Activated naive CD4-positive, alpha-beta T cell treated with anti-CD3 and anti-CD28 coated beads, Interleukin-2, amount 10 ng/mL, durations not matched to agents 7 days and 5 days (primary cell): Measurements from ENCODE around the gene MEGF8.
A peak's percentile ranks its signal among the peaks of the same experiment; 100 is the strongest.

Source experiments
- CTCF ChIA-PET: fragments of 350-600 bp; sonication (Branson Sonifier 250); formaldehyde crosslinking; loops from one replicate; lab custom pipeline; 2021; ENCODE audit warnings: antibody characterized with exemption; lab: Charles Lee
- DNase-seq: peaks from one replicate; pipeline ENCODE4 v3.0.0-alpha.2; 2020
- H3K27ac Mint-ChIP-seq: one replicate; pipeline ENCODE4 v1.8.0; 2021; ENCODE audit warnings: mild to moderate bottlenecking, moderate library complexity, mixed read lengths
- H3K27me3 Mint-ChIP-seq: one replicate; pipeline ENCODE4 v1.8.0; 2021; ENCODE audit warnings: mild to moderate bottlenecking, mixed read lengths
- H3K36me3 Mint-ChIP-seq: one replicate; pipeline ENCODE4 v1.8.0; 2021; ENCODE audit warnings: mixed read lengths
- H3K4me1 Mint-ChIP-seq: one replicate; pipeline ENCODE4 v1.8.0; 2021; ENCODE audit warnings: mixed read lengths
- H3K4me3 Mint-ChIP-seq: one replicate; pipeline ENCODE4 v1.8.0; 2021; ENCODE audit warnings: mild to moderate bottlenecking, moderate library complexity, mixed read lengths
- H3K9me3 Mint-ChIP-seq: one replicate; pipeline ENCODE4 v1.8.0; 2021; ENCODE audit warnings: mixed read lengths

Gene MEGF8

GRCh38 chr19:42290136-42290522 is 35.3 kb upstream of the MEGF8 start:
- H3K36me3 Mint-ChIP-seq = peaks cover 45% of the 10 kb centered on the region
- CTCF ChIA-PET = interaction anchor here (1.8 kb wide), 1 partner anchor 8 kb away, joined by 7 read pairs; no protein-coding TSS in a partner anchor
- H3K27ac Mint-ChIP-seq = no peak overlapping the region
- DNase-seq = no peak
- peaks cover 27% of the 10 kb centered on the region for H3K4me1 Mint-ChIP-seq
- no peaks in the 10 kb centered on the region for H3K27me3 Mint-ChIP-seq
- H3K9me3 Mint-ChIP-seq = no peaks in the 10 kb centered on the region
- no peak overlapping the region for H3K4me3 Mint-ChIP-seq

- CTCF ChIA-PET = no interaction called here
- DNase-seq = peak; percentile 69
- no peak overlapping the region for H3K4me3 Mint-ChIP-seq
These were observed 34.7 kb upstream of the MEGF8 start for GRCh38 chr19:42290523-42291434.

GRCh38 chr19:42291435-42291810 is 34.0 kb upstream of the MEGF8 start:
- Mint-ChIP-seq H3K27ac (no peak overlapping the region), H3K9me3 (no peaks in the 10 kb centered on the region), H3K4me1 (peaks cover 17% of the 10 kb centered on the region), H3K27me3 (no peaks in the 10 kb centered on the region), H3K4me3 (no peak overlapping the region), H3K36me3 (peaks cover 42% of the 10 kb centered on the region)
- DNase-seq = no peak
- CTCF ChIA-PET = no interaction called here

More at GRCh38 chr19:42290523-42291434, 34.7 kb upstream of the MEGF8 start:
- Mint-ChIP-seq H3K36me3 (peaks cover 45% of the 10 kb centered on the region), H3K27me3 (no peaks in the 10 kb centered on the region), H3K9me3 (no peaks in the 10 kb centered on the region), H3K4me1 (peaks cover 22% of the 10 kb centered on the region), H3K27ac (no peak overlapping the region)

- H3K9me3 Mint-ChIP-seq = no peaks in the 10 kb centered on the region
- no peak overlapping the region for H3K27ac Mint-ChIP-seq
- CTCF ChIA-PET = interaction anchor here (1.9 kb wide), 1 partner anchor 160 kb away, joined by 4 read pairs; the partner anchor contains the start of gene POU2F2
- peaks cover 15% of the 10 kb centered on the region for H3K4me1 Mint-ChIP-seq
- H3K27me3 Mint-ChIP-seq = no peaks in the 10 kb centered on the region
- H3K4me3 Mint-ChIP-seq = no peak overlapping the region
- H3K36me3 Mint-ChIP-seq = peaks cover 40% of the 10 kb centered on the region
- DNase-seq = no peak
These were observed 33.1 kb upstream of the MEGF8 start for GRCh38 chr19:42292042-42292960.

GRCh38 chr19:42292963-42293362 is 32.5 kb upstream of the MEGF8 start:
- no peak for DNase-seq
- no peaks in the 10 kb centered on the region for H3K27me3 Mint-ChIP-seq
- H3K4me3 Mint-ChIP-seq = no peak overlapping the region
- H3K27ac Mint-ChIP-seq = no peak overlapping the region
- peaks cover 14% of the 10 kb centered on the region for H3K4me1 Mint-ChIP-seq
- CTCF ChIA-PET = interaction anchor here (0.9 to 1.9 kb wide), 2 partner anchors 159 to 160 kb away, joined by 3 to 4 read pairs; partner anchors contain the start of gene POU2F2
- peaks cover 37% of the 10 kb centered on the region for H3K36me3 Mint-ChIP-seq
- H3K9me3 Mint-ChIP-seq = no peaks in the 10 kb centered on the region

- CTCF ChIA-PET = interaction anchor here (0.9 to 1.9 kb wide), 2 partner anchors 159 to 161 kb away, joined by 3 to 4 read pairs; partner anchors contain the start of gene POU2F2
- H3K4me3 Mint-ChIP-seq = no peak overlapping the region
- DNase-seq = no peak
- H3K9me3 Mint-ChIP-seq = no peaks in the 10 kb centered on the region
- peaks cover 34% of the 10 kb centered on the region for H3K36me3 Mint-ChIP-seq
- H3K27ac Mint-ChIP-seq = peak overlapping the region; percentile 45
- peaks cover 14% of the 10 kb centered on the region for H3K4me1 Mint-ChIP-seq
- H3K27me3 Mint-ChIP-seq = no peaks in the 10 kb centered on the region
These were observed 31.9 kb upstream of the MEGF8 start for GRCh38 chr19:42293540-42293939.

GRCh38 chr19:42293948-42294347 is 31.5 kb upstream of the MEGF8 start:
- peaks cover 34% of the 10 kb centered on the region for H3K36me3 Mint-ChIP-seq
- CTCF ChIA-PET = interaction anchor here (0.9 to 2.2 kb wide), 4 partner anchors 14 to 161 kb away, joined by 3 to 12 read pairs (median 4); partner anchors contain the start of gene POU2F2
- no peak overlapping the region for H3K27ac Mint-ChIP-seq
- H3K4me1 Mint-ChIP-seq = peaks cover 14% of the 10 kb centered on the region
- no peak overlapping the region for H3K4me3 Mint-ChIP-seq
- H3K9me3 Mint-ChIP-seq = no peaks in the 10 kb centered on the region
- no peaks in the 10 kb centered on the region for H3K27me3 Mint-ChIP-seq
- no peak for DNase-seq

- Mint-ChIP-seq H3K4me3 (no peak overlapping the region), H3K36me3 (peaks cover 32% of the 10 kb centered on the region), H3K4me1 (peaks cover 14% of the 10 kb centered on the region), H3K9me3 (no peaks in the 10 kb centered on the region), H3K27ac (no peak overlapping the region), H3K27me3 (no peaks in the 10 kb centered on the region)
- CTCF ChIA-PET = interaction anchor here (0.8 to 2.2 kb wide), 7 partner anchors 10 to 162 kb away, joined by 3 to 12 read pairs (median 5); partner anchors contain the start of gene POU2F2
- DNase-seq = no peak
These were observed 30.8 kb upstream of the MEGF8 start for GRCh38 chr19:42294471-42295137.

GRCh38 chr19:42295342-42295741 is 30.1 kb upstream of the MEGF8 start:
- no peaks in the 10 kb centered on the region for H3K27me3 Mint-ChIP-seq
- H3K27ac Mint-ChIP-seq = no peak overlapping the region
- CTCF ChIA-PET = interaction anchor here (0.8 to 2.2 kb wide), 7 partner anchors 10 to 183 kb away, joined by 3 to 12 read pairs (median 5); partner anchors contain the start of gene POU2F2
- peaks cover 33% of the 10 kb centered on the region for H3K36me3 Mint-ChIP-seq
- no peak overlapping the region for H3K4me3 Mint-ChIP-seq
- peaks cover 14% of the 10 kb centered on the region for H3K4me1 Mint-ChIP-seq
- H3K9me3 Mint-ChIP-seq = no peaks in the 10 kb centered on the region
- DNase-seq = no peak

GRCh38 chr19:42295831-42296525 is 29.5 kb upstream of the MEGF8 start:
- CTCF ChIA-PET = interaction anchor here (0.7 to 2.2 kb wide), 17 partner anchors 9 to 188 kb away, joined by 3 to 12 read pairs (median 4); partner anchors contain the start of gene POU2F2
- Mint-ChIP-seq H3K27ac (peak overlapping the region; percentile 34), H3K9me3 (no peaks in the 10 kb centered on the region), H3K4me3 (no peak overlapping the region), H3K27me3 (no peaks in the 10 kb centered on the region), H3K4me1 (peaks cover 14% of the 10 kb centered on the region), H3K36me3 (peaks cover 33% of the 10 kb centered on the region)
- DNase-seq = peak; percentile 92

- Mint-ChIP-seq H3K9me3 (no peaks in the 10 kb centered on the region), H3K27me3 (no peaks in the 10 kb centered on the region), H3K4me1 (peaks cover 13% of the 10 kb centered on the region), H3K4me3 (no peak overlapping the region), H3K27ac (peak overlapping the region; percentile 38), H3K36me3 (peaks cover 24% of the 10 kb centered on the region)
- CTCF ChIA-PET = interaction anchor here (1.0 to 2.1 kb wide), 9 partner anchors 12 to 189 kb away, joined by 3 to 8 read pairs (median 4); partner anchors contain the start of gene POU2F2
- DNase-seq = no peak
These were observed 28.4 kb upstream of the MEGF8 start for GRCh38 chr19:42297039-42297438.

- H3K27me3 Mint-ChIP-seq = peaks cover 15% of the 10 kb centered on the region
- peaks cover 4% of the 10 kb centered on the region for H3K36me3 Mint-ChIP-seq
- H3K27ac Mint-ChIP-seq = peak within 1 kb of the TSS; percentile 89
- peak within 1 kb of the TSS; percentile 88 for H3K4me3 Mint-ChIP-seq
- peak; percentile 40 for DNase-seq
- CTCF ChIA-PET = interaction anchor here (1.3 kb wide), 1 partner anchor 193 kb away, joined by 6 read pairs; no protein-coding TSS in a partner anchor
- no peaks in the 10 kb centered on the region for H3K9me3 Mint-ChIP-seq
- peaks cover 26% of the 10 kb centered on the region for H3K4me1 Mint-ChIP-seq
These were observed 23.7 kb upstream of the MEGF8 start, which contains the start of gene PRR19 for GRCh38 chr19:42301646-42302203. Gene PRR19 (plus strand): TSS chr19:42302132. CDS start chr19:42309585, 7,453 bp downstream.
